Esophagus mucosa (tissue), 1 donor: ENCODE measurements around the gene QRSL1. TPM values are rescaled to one million over a fixed set of nuclear protein-coding genes. Genes with fewer than 3 reads are reported as not detected.
"Not testable (repeated sequence)": the region's sequence is repeated elsewhere in the genome, so short reads cannot be mapped to it uniquely, and the experiment has no call there.

ENCODE experiments used
- ATAC-seq: fragments of 200-7000 bp; cut with Tn5 transposase; one replicate; pipeline ENCODE4 v1.9.1; 2020
- total RNA-seq: library from RNA; stranded (reverse); gene quantifications from one replicate; pipeline ENCODE4 v1.2.4, GENCODE V29; 2023
- donor health status: DM: yes; HTN: yes; CAD: no.

QRSL1 gene
- total RNA-seq, 1 donor from 2014 or later: 12.6 TPM

DNA sequence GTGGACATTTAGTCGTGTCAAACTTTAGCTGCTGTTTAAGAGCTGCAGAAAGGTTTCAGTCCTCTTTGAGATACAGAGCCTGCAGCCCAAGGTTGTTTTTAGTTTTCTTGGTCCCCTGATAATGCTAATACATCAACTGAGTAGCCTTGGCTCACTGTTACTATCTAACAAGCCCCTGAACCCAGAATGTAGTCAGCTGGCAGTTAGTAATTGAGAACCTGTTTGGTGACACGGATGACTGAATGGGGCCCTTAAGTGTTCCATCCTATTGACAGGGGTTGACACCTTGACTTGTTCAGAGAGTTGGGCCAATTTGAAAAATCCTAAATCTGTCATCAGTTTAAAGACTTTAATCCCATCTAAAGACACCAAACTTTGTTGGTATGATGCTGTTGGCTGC lies 2.9 kb upstream of the QRSL1 start:
- no peak for ATAC-seq

- ATAC-seq: not testable (repeated sequence)
Measured at GRCh38 chr6:106627760-106628159, 1.6 kb upstream of the QRSL1 start.

- ATAC-seq: peak; percentile 35
Measured at GRCh38 chr6:106628658-106629102, 698 bp upstream of the QRSL1 start.

DNA sequence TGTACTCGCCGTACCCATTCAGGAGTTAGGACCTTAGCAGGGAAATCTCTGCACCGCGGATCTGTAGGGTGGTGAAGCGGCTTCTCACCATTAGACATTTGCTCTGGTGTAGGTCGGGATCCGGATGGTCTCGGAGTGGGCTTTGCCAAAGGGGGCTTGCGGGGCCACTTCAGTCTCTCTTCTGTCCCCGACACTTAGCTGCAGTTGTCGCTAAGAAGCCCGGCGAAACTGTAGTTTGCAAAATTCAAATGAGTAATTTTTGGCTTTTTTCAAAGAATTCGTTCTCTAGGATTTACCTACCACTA lies 433 bp downstream of the QRSL1 start:
- no peak for ATAC-seq

- no peak for ATAC-seq
Measured at GRCh38 chr6:106630366-106630765, 988 bp downstream of the QRSL1 start.

- ATAC-seq: no peak
Measured at GRCh38 chr6:106631346-106631745, 2.0 kb downstream of the QRSL1 start.

GRCh38 chr6:106634565-106634964 lies 5.2 kb downstream of the QRSL1 start:
- no peak for ATAC-seq

DNA sequence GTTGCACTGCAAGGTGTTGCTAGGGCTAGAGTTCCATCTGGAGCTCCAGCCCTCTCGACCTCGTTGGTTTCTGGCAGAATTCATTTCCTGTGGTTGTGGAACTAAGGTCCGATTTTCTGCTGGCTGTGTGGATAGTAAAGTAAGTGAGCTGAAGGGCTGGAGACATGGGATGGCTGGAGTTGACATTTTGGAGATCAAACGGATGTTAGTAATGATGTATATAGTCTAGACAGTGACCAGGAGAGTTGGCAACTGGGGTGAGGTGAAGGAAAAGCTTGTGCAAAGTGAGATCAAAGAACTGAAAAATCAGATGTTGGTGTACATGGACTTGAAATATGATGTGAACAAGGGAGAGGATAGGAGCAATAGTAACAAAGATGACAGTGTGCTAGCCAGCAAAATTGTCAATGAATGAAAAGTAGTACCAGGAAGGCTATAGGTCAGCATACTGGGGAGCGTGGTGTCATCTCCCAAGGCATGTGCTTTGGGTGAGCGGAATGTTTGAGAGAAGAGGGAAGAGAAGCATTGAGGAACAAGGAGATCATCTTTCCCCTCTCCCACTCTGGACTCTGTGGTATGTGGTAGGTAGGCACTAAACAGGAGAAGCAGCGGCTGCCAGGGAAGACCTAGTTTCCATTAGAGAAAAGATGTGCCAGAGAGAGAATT lies 7.8 kb downstream of the QRSL1 start:
- ATAC-seq: no peak

- ATAC-seq: no peak
Measured at GRCh38 chr6:106637717-106638341, 8.5 kb downstream of the QRSL1 start.

DNA sequence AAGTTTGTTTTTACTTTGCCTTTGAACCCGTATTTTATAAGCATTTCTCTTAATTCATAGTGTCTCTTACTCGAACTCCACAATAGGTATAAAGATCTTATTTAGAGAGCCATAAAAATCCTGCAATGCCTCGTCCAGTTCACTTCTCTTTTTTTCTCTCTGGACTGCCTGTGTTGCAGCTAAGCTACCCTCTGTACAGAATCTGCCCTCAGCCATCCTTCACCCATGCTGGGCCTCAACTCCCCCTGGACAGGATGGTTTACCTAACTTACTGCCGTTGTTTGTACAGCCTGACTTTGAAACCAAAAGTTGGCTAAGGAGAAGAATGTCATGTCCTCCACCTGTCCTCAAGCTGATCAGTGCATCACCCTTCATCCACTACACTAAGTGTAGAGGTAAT lies 10.4 kb downstream of the QRSL1 start:
- ATAC-seq: no peak

GRCh38 chr6:106642476-106642875 lies 13.1 kb downstream of the QRSL1 start:
- ATAC-seq: no peak

- no peak for ATAC-seq
Measured at GRCh38 chr6:106643061-106643460, 13.7 kb downstream of the QRSL1 start.

DNA sequence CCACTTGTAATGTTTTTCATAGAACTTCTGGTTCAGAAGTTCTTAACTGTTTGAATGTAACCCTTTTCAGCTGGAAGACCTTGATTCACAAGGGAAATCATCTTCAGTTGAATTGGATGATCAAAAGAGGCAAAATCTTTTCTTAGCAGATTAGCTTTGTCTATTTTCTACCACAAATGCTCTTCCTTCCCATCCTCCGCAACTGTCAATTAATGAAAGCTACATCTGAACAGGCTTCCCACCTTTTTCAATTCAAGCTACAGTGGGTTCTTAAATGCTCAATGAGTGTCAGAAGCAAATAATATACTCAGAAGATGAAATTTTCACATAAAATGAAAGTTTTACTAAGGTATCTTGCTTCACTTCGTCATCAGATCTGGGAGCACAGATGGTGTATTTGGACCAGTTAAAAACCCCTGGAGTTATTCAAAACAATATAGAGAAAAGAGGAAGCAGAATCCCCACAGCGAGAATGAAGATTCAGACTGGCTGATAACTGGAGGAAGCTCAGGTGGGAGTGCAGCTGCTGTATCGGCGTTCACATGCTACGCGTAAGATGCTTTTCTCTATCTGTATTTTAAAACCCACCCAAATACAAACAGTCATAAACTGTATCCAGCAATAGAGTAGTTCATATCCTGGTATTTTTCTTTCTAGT lies 19.4 kb downstream of the QRSL1 start:
- no peak for ATAC-seq

GRCh38 chr6:106658469-106658868 lies 29.1 kb downstream of the QRSL1 start:
- no peak for ATAC-seq

GRCh38 chr6:106659859-106660258 lies 30.5 kb downstream of the QRSL1 start:
- no peak for ATAC-seq

DNA sequence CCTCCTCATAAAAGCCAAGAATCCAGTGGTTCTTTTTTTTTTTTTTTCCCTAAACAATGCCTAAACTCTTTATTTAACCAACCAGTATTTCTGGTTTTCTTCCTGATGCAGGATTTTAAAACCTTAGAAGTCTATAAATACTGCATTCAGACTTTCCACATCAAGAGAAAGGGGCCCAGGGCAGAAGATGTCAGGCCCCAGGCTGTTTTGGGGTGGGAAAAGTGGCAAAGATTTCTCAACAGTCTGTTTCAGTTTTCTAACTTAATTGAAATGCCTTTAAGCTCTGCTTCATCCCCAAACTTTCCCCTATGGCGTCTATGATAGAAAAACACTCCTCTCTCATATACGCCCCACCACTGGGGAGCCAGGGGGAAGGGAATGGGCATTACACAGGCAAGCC lies 33.1 kb downstream of the QRSL1 start:
- ATAC-seq: no peak

GRCh38 chr6:106666282-106667021 lies 37.1 kb downstream of the QRSL1 start:
- ATAC-seq: peak; percentile 57

DNA sequence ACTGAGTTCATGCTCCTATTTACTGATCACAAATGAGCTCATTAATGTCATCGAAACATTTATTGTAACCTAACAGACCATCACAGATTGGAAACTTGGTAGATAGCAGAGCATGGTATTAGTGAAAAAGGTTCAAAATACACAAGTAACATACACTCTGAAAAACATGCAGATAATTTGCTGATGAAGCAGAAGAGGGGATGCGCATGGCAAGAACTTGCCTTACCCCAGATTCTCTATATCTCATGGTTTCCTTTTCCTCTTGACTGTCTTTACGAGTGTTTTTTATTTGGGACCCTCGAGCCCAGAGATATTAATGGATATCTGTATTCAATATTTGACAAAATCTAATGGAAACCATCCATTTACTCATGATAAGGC lies 37.6 kb downstream of the QRSL1 start:
- no peak for ATAC-seq

- no peak for ATAC-seq
Measured at GRCh38 chr6:106670236-106670635, 40.9 kb downstream of the QRSL1 start.

GRCh38 chr6:106671651-106672050 lies 42.3 kb downstream of the QRSL1 start:
- no peak for ATAC-seq

GRCh38 chr6:106674541-106675229 lies 45.3 kb downstream of the QRSL1 start:
- ATAC-seq: no peak

- peak; percentile 36 for ATAC-seq
Measured at GRCh38 chr6:106677282-106677681, 47.9 kb downstream of the QRSL1 start.

DNA sequence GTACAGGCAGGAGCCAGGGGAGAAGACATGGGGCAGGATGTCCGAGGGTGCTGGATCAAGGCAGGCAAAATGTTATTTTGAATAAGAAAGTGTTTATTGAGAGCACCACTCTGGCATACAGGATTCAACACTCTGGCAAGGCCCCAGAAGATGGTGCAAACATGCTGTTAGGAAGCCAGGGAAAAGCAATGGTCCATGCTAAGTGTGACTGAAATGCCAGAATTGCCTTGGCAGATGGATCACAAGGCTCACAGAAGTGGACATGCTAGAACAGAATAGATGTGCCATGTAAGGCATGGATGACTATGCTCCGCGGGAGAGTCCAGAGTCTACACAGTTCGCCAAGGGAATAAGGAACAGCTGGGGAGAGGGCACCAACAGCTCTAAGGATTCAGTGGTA lies 54.6 kb downstream of the QRSL1 start:
- ATAC-seq: no peak
